GM23248 (cell line): ENCODE results near the gene ARSG. TPM values are rescaled to one million over a fixed set of nuclear protein-coding genes. Genes with fewer than 3 reads are reported as not detected.

Source experiments
- DNase-seq: peaks from one replicate; pipeline ENCODE4 v3.0.0-alpha.2; 2015
- H2AFZ ChIP-seq: fragments of 200-600 bp; sonication (generic); 2 replicates; pipeline ENCODE4 v1.6.1; 2016; ENCODE audit warnings: antibody characterized with exemption
- H3F3A ChIP-seq: fragments of 200-600 bp; sonication (generic); 2 replicates; pipeline ENCODE4 v1.6.1; 2016; ENCODE audit warnings: mild to moderate bottlenecking, antibody characterized with exemption, mixed run types; ENCODE audit not compliant: insufficient read depth
- H3K27ac ChIP-seq: fragments of 200-600 bp; sonication (generic); 2 replicates; pipeline ENCODE4 v1.5.1; 2016; ENCODE audit warnings: mild to moderate bottlenecking
- H3K27me3 ChIP-seq: fragments of 200-600 bp; sonication (generic); replicated peaks from 2 replicates; pipeline ENCODE4 v1.6.1; 2016; ENCODE audit warnings: mild to moderate bottlenecking; ENCODE audit not compliant: insufficient read depth
- H3K36me3 ChIP-seq: fragments of 200-600 bp; sonication (generic); 2 replicates; pipeline ENCODE4 v1.6.1; 2016; ENCODE audit warnings: low read depth, mild to moderate bottlenecking
- H3K4me1 ChIP-seq: fragments of 200-600 bp; sonication (generic); 2 replicates; pipeline ENCODE4 v1.6.1; 2016; ENCODE audit warnings: mild to moderate bottlenecking; ENCODE audit not compliant: insufficient read depth
- H3K4me2 ChIP-seq: fragments of 200-600 bp; sonication (generic); one replicate; pipeline ENCODE4 v1.6.1; 2016; ENCODE audit warnings: mild to moderate bottlenecking; ENCODE audit not compliant: unreplicated experiment
- H3K4me3 ChIP-seq: fragments of 200-600 bp; sonication (generic); 2 replicates; pipeline ENCODE4 v1.5.1; 2016; ENCODE audit warnings: mild to moderate bottlenecking
- H3K79me2 ChIP-seq: fragments of 200-600 bp; sonication (generic); 2 replicates; pipeline ENCODE4 v1.6.1; 2016; ENCODE audit warnings: mild to moderate bottlenecking; ENCODE audit not compliant: insufficient read depth
- H3K9ac ChIP-seq: fragments of 200-600 bp; sonication (generic); 2 replicates; pipeline ENCODE4 v1.6.1; 2016; ENCODE audit warnings: mild to moderate bottlenecking
- H3K9me2 ChIP-seq: fragments of 200-600 bp; sonication (generic); 2 replicates; pipeline ENCODE4 v1.6.1; 2016; ENCODE audit warnings: mixed run types, mild to moderate bottlenecking, moderate library complexity; ENCODE audit not compliant: insufficient read depth
- H3K9me3 ChIP-seq: fragments of 200-600 bp; sonication (generic); one replicate; pipeline ENCODE4 v1.6.1; 2017; ENCODE audit warnings: low read depth
- H4K20me1 ChIP-seq: fragments of 200-600 bp; sonication (generic); 2 replicates; pipeline ENCODE4 v1.6.0; 2016; ENCODE audit not compliant: insufficient read depth
- EZH2 ChIP-seq: fragments of 200-600 bp; sonication (generic); IDR thresholded peaks from 2 replicates; pipeline ENCODE4 v1.6.1; 2018; ENCODE audit warnings: antibody characterized with exemption, mild to moderate bottlenecking; ENCODE audit not compliant: insufficient read depth, poor library complexity, severe bottlenecking
- EZH2phosphoT487 ChIP-seq: fragments of 200-600 bp; sonication (generic); IDR thresholded peaks from 2 replicates; pipeline ENCODE4 v1.6.1; 2018; ENCODE audit warnings: antibody characterized with exemption, moderate library complexity, mild to moderate bottlenecking, low read depth; ENCODE audit not compliant: insufficient read depth
- WGBS, 2 experiments: methylation state at CpG; one replicate each; pipeline ENCODE4 v1.1.6; 2015 to 2017; ENCODE audit warnings: low lambda C conversion rate in 2 of 2, low coverage in 1 of 2; ENCODE audit errors: missing lambda C conversion rate in 2 of 2; 5-methylcytosine and 5-hydroxymethylcytosine counted together
- in situ Hi-C: fragments of 300-500 bp; cut with MboI; formaldehyde crosslinking; loops from 2 replicates; pipeline ENCODE4 v1.15.0; 2020
- polyA plus RNA-seq: library from polyadenylated mRNA; unstranded; fragments of >200 nt; fragmentation: Nextera tagmentation; extraction: Ambion mirVana; gene quantifications from 2 replicates; pipeline ENCODE4 v1.2.1, GENCODE V29; 2016
- total RNA-seq: library from RNA; depleted of rRNA; stranded (reverse); fragments of >200 nt; shearing (Covaris generic); gene quantifications from 2 replicates; pipeline ENCODE4 v1.2.3, GENCODE V29; 2014

The ARSG gene
- total and polyA plus RNA-seq, 2 experiments from 2014 or later: 2.8 to 5.6 TPM

GRCh38 chr17:68289936-68290267 is 1.4 kb upstream of the ARSG start:
- DNase-seq: peak; percentile 20
- H3K4me2 ChIP-seq: no peak overlapping the region
- in situ Hi-C loops: no loop called here
- TF ChIP-seq EZH2phosphoT487: no peak
- TF ChIP-seq EZH2: no peak
- no peaks in the 10 kb centered on the region for H3K9me3 ChIP-seq
- peaks cover 10% of the 10 kb centered on the region for H3F3A ChIP-seq
- H3K4me3 ChIP-seq: peak overlapping the region; percentile 76
- H4K20me1 ChIP-seq: no peaks in the 10 kb centered on the region
- H3K9ac ChIP-seq: peak overlapping the region; percentile 82
- no peaks in the 10 kb centered on the region for H3K4me1 ChIP-seq
- H3K27me3 ChIP-seq: 0 out of 2 replicates have a peak, but pooled peaks cover 4% of the 10 kb centered on the region
- no peaks in the 10 kb centered on the region for H3K36me3 ChIP-seq
- H2AFZ ChIP-seq: no peak overlapping the region; the same call in 1 of the 2 replicates
- H3K27ac ChIP-seq: no peak overlapping the region
- H3K79me2 ChIP-seq: no peaks in the 10 kb centered on the region
- whole genome bisulfite sequencing, 2 experiments: 39 to 40% methylated on average over 9 of the region's 9 CpGs
- no peaks in the 10 kb centered on the region for H3K9me2 ChIP-seq

GRCh38 chr17:68290268-68290954 is 884 bp upstream of the ARSG start:
- Histone ChIP-seq H3K27ac (no peak overlapping the region), H2AFZ (peak overlapping the region; percentile 57), H3K27me3 (0 out of 2 replicates have a peak, but pooled peaks cover 4% of the 10 kb centered on the region), H3F3A (peaks cover 10% of the 10 kb centered on the region), H3K9me2 (no peaks in the 10 kb centered on the region), H3K9me3 (no peaks in the 10 kb centered on the region), H3K36me3 (no peaks in the 10 kb centered on the region), H3K4me3 (peak overlapping the region; percentile 76), H3K79me2 (no peaks in the 10 kb centered on the region), H3K9ac (peak overlapping the region; percentile 82), H3K4me1 (no peaks in the 10 kb centered on the region), H4K20me1 (no peaks in the 10 kb centered on the region), H3K4me2 (peak overlapping the region; percentile 63)
- DNase-seq: peak; percentile 25
- 8 to 13% methylated on average over 44 to 50 of the region's 50 CpGs for WGBS, 2 experiments
- TF ChIP-seq EZH2phosphoT487 (no peak), EZH2 (no peak)
- in situ Hi-C loops: no loop called here

- WGBS, 2 experiments: 6 to 7% methylated on average over 43 to 61 of the region's 76 CpGs
- H3K27ac ChIP-seq: peak overlapping the region; percentile 28; the same call in 1 of the 2 replicates
- DNase-seq: peak; percentile 93
- H2AFZ ChIP-seq: peak overlapping the region; percentile 77
- no peaks in the 10 kb centered on the region for H4K20me1 ChIP-seq
- peak overlapping the region; percentile 63 for H3K4me2 ChIP-seq
- no peaks in the 10 kb centered on the region for H3K9me2 ChIP-seq
- peak overlapping the region; percentile 76 for H3K4me3 ChIP-seq
- 0 out of 2 replicates have a peak, but pooled peaks cover 4% of the 10 kb centered on the region for H3K27me3 ChIP-seq
- H3K79me2 ChIP-seq: no peaks in the 10 kb centered on the region
- H3K36me3 ChIP-seq: no peaks in the 10 kb centered on the region
- H3F3A ChIP-seq: peaks cover 10% of the 10 kb centered on the region
- TF ChIP-seq EZH2 (no peak), EZH2phosphoT487 (no peak)
- in situ Hi-C loops: no loop called here
- peaks cover 5% of the 10 kb centered on the region; the same call in 1 of the 2 replicates for H3K4me1 ChIP-seq
- peak overlapping the region; percentile 82 for H3K9ac ChIP-seq
- H3K9me3 ChIP-seq: no peaks in the 10 kb centered on the region
Observed at GRCh38 chr17:68291836-68292688, 767 bp downstream of the ARSG start.

GRCh38 chr17:68292689-68293040 is 1.4 kb downstream of the ARSG start:
- H2AFZ ChIP-seq: 0 out of 2 replicates have a peak overlapping the region, but pooled peaks have one; percentile 77
- in situ Hi-C loops: no loop called here
- H3K4me1 ChIP-seq: peaks cover 5% of the 10 kb centered on the region; the same call in 1 of the 2 replicates
- no peaks in the 10 kb centered on the region for H3K36me3 ChIP-seq
- H3K9me2 ChIP-seq: no peaks in the 10 kb centered on the region
- H3K79me2 ChIP-seq: no peaks in the 10 kb centered on the region
- no peak for DNase-seq
- H4K20me1 ChIP-seq: no peaks in the 10 kb centered on the region
- H3K4me2 ChIP-seq: peak overlapping the region; percentile 63
- H3K4me3 ChIP-seq: peak overlapping the region; percentile 76; the same call in 1 of the 2 replicates
- no peaks in the 10 kb centered on the region for H3K9me3 ChIP-seq
- peaks cover 10% of the 10 kb centered on the region for H3F3A ChIP-seq
- WGBS, 2 experiments: 78% methylated on average over 9 of the region's 9 CpGs
- 0 out of 2 replicates have a peak, but pooled peaks cover 4% of the 10 kb centered on the region for H3K27me3 ChIP-seq
- TF ChIP-seq EZH2phosphoT487 (no peak), EZH2 (no peak)
- H3K9ac ChIP-seq: peak overlapping the region; percentile 82
- H3K27ac ChIP-seq: 0 out of 2 replicates have a peak overlapping the region, but pooled peaks have one; percentile 28
